HG02870 (cell line): ENCODE results near the gene MAGED4.
"Not testable (repeated sequence)": the region's sequence is repeated elsewhere in the genome, so short reads cannot be mapped to it uniquely, and the experiment has no call there.

Experiments used
- ATAC-seq: cut with Tn5 transposase; IDR thresholded peaks from one replicate; pipeline ENCODE4 v1.9.1; 2021; ENCODE audit warnings: mild to moderate bottlenecking, moderate library complexity; ENCODE audit not compliant: unreplicated experiment

MAGED4 gene

DNA sequence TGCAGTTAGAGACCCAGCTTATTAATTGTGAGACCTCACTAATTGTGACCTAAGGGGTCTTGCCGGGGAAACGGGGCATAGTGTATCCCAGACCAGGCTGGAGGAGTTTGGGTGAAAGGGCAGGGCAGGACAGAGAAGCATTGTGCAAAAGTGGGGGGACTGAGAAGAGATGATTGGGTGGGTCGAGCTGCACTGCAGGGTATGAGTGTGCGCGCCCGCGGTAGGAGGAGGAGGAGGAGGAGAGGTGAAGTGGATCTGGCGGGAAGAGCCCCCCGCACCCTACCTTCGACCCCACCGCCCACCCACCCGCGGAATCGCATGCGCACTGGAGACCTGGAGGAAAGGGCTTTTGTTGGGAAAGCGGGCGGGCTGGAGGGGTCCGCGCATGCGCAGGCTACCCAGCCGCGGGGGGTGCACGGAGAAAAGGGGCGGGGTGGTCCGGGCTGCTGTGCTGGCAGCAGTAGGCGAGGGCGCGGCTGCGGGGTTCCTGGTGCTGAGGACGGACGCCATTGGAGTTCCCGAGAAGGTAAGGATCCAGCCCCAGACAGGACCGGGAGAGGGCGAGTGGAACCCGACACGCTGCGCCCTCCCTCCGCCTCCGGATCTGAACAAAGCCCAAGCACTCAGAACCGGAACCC is at the start of gene MAGED4:
Gene MAGED4, plus strand, starts transcription at position 449 of the 638 bp plus-strand sequence. CDS start 1,035 bp downstream, outside the sequence.
- ATAC-seq = not testable (repeated sequence)

DNA sequence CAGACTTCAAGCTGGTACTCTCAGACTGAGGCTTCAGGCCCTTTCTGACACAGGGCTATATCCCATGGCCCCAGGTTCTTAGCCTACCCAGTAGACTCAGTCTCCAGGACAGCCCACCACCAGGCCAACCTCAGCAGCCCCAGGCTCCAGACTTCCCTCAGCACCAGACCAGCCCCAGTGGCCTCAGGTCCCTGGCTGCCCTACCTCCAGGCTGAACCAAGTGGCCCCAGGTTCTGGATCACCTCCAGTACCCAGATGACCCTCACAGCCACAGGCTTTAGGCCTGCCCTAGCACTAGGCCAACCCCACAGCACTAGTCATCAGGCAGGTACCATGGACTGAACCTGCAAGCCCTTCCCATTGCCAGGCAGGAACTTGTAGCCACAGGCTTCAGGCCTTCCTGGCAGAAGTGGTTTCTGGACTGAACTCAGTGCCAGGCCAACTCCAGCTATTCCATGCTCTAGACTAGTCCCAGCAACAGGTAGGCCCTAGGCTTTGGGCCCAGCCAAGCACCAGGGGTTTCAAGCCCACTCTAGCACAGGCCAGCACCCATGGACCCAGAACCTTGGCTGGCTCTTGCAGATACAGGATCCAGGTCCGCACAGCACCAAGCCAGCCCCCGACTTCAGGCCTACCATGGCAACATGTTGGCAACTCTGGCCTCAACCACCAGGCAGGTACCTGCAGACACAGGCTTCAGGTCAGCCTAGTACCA is 45.7 kb upstream of the MAGED4 start:
- no peak for ATAC-seq

DNA sequence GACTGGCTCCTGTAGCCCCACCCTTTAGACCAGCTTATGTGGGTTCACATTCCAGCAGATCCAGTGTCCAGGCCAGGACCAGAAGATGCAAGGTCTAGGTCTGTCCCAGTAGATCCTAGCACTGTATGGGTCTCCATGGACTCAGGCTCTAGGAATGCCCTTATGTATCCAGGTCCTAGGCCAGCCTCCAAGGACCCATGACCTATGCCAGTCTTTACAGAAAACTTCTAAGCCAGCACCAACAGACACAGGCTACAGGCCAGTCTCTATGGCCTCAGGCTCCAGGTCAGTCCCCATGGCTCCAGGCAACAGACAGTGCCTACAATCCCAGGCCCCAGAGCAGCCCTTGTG is 45.2 kb upstream of the MAGED4 start:
- ATAC-seq = no peak

GRCh38 chrX:52140020-52140419 is 44.7 kb upstream of the MAGED4 start:
- no peak for ATAC-seq

DNA sequence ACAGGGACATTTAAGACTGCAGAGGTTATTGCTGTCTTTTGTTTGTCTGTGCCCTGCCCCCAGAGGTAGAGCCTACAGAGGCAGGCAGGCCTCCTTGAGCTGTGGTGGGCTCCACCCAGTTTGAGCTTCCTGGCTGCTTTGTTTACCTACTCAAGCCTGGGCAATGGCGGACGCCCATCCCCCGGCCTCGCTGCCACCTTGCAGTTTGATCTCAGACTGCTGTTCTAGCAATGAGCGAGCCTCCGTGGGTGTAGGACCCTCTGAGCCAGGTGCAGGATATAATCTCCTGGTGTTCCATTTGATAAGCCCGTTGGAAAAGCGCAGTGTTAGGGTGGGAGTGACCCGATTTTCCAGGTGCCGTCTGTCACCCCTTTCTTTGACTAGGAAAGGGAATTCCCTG is 34.0 kb upstream of the MAGED4 start:
- ATAC-seq = not testable (repeated sequence)

GRCh38 chrX:52160140-52160539 is 24.5 kb upstream of the MAGED4 start:
- not testable (repeated sequence) for ATAC-seq

DNA sequence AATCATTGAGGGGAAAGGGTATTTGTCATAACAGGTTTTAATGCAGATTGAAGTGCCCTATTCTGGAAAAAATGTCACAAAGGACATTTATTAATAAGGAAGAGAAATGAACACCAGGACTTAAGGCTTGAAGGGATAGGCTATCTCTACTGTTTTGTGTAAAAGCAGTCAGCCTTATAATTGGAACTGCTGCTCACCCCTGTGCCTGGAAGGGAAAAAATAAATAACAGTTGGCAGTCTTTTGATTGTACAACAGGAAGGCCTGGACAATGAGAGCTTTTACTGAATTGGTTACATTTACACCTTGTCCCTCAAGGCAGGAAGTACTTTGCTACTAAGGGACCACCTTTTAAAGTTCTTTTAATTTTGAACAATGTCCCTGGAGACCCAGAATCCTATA is 17.8 kb upstream of the MAGED4 start:
- ATAC-seq = no peak

GRCh38 chrX:52171055-52171454 is 13.6 kb upstream of the MAGED4 start:
- not testable (repeated sequence) for ATAC-seq

DNA sequence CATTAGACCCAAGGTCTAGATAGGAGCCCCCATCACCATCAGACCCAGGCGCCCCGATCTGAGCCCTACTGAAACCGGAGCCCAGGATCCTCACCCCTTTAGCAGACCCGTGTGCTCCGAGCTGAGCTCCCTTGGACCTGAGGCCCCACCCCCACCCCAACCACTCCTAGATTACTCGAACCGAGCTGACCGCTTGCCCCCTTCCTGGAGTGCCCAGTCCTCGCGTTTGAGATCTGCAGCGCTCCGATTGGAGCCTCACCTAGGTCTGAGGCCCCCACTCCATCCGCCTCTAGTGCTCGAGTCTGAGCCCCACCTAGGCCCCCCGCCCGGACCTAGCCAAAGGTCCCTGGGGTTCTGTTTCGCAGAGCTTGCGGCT is 378 bp downstream of the MAGED4 start:
- not testable (repeated sequence) for ATAC-seq

DNA sequence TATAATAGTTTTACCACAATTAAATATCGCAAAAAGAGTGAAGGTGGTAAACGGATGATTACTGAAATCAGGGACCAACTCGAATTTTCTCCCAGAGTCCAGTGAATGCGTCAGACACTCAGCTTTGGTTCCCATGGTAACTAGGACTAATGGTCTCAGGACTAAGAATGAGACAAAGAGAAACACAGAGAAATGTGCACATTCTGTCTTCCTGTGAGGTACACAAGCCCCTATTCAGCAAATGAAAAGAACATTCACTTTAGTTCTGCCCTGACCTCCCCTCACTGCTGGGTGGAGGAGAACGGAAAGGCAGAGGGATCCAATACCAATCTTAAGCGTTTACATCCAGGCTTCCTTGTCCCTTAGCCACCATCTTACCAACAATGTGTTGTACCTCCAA is 26.7 kb downstream of the MAGED4 start:
- not testable (repeated sequence) for ATAC-seq

GRCh38 chrX:52213276-52213675 is 28.6 kb downstream of the MAGED4 start:
- no peak for ATAC-seq

GRCh38 chrX:52216541-52216940 is 31.9 kb downstream of the MAGED4 start:
- ATAC-seq = no peak

DNA sequence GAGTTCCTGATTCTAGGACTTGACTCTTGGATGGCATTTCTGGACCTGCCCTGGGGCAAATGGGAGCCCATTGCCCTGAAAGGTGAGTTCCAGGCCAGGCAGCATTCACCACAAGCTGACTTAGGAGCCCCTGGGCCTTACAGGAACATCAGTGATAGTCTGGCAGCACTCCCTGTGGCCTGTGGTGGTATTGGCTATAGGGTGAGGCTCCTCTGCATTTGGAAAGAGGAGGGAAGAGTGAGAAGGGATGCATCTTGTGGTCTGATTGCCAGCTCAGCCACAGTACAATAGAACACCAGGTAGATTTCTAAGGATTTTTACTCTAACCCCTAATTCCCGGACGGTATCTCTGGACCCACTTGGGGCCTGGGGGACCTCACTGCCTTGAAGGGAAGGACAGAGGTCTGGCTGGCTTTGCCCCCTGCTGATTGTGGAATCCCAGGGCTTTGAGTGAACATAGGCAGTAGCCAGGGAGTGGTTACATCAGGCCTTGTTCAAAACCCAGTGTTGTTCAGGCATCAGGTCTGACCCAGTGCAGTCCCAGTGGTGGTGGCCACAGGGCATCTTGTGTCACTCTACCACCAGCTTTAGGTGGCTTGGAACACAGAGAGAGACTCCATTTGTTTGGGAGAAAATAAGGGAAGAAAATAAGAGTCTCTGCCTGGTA is 32.9 kb downstream of the MAGED4 start:
- no peak for ATAC-seq

- no peak for ATAC-seq
These were observed 36.2 kb downstream of the MAGED4 start for GRCh38 chrX:52220936-52221335.
